B cell (primary cell): ENCODE data around the gene SLC13A4.

Source experiments
- EZH2 ChIP-seq: IDR thresholded peaks from 2 replicates; pipeline ENCODE4 v1.6.1; 2012; ENCODE audit warnings: borderline replicate concordance, low read depth, mild to moderate bottlenecking, moderate library complexity, low read length; ENCODE audit not compliant: insufficient read depth, poor library complexity, severe bottlenecking
- TF ChIP-seq, protein P1 (sequence below): fragments of 200-600 bp; IDR thresholded peaks from one replicate; pipeline ENCODE4 v1.8.0; 2022; ENCODE audit warnings: antibody characterized with exemption, mild to moderate bottlenecking

GRCh38 chr7:135768467-135768866 is 40.5 kb upstream of the SLC13A4 start:
- TF ChIP-seq, protein P1, sequence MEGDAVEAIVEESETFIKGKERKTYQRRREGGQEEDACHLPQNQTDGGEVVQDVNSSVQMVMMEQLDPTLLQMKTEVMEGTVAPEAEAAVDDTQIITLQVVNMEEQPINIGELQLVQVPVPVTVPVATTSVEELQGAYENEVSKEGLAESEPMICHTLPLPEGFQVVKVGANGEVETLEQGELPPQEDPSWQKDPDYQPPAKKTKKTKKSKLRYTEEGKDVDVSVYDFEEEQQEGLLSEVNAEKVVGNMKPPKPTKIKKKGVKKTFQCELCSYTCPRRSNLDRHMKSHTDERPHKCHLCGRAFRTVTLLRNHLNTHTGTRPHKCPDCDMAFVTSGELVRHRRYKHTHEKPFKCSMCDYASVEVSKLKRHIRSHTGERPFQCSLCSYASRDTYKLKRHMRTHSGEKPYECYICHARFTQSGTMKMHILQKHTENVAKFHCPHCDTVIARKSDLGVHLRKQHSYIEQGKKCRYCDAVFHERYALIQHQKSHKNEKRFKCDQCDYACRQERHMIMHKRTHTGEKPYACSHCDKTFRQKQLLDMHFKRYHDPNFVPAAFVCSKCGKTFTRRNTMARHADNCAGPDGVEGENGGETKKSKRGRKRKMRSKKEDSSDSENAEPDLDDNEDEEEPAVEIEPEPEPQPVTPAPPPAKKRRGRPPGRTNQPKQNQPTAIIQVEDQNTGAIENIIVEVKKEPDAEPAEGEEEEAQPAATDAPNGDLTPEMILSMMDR: no peak
- no peak for TF ChIP-seq EZH2
